ENCODE results near the gene NSMCE4A.

The NSMCE4A gene

GRCh38 chr10:121988361-121989324 is 13.6 kb upstream of the NSMCE4A start, which contains the start of gene TACC2:
Gene TACC2 (plus strand): TSS chr10:121989163. CDS start chr10:122021982, 32,819 bp downstream.
- DNase-seq (ENCODE audit: low spot score), result no peak
- TF ChIP-seq CTCF (IDR thresholded peaks at IDR 0.05), result no peak
- Histone ChIP-seq H3K27ac (peak within 1 kb of the TSS in 1 of 2 donors; percentile 54), H3K4me3 (peak within 1 kb of the TSS; percentile 28)

DNA sequence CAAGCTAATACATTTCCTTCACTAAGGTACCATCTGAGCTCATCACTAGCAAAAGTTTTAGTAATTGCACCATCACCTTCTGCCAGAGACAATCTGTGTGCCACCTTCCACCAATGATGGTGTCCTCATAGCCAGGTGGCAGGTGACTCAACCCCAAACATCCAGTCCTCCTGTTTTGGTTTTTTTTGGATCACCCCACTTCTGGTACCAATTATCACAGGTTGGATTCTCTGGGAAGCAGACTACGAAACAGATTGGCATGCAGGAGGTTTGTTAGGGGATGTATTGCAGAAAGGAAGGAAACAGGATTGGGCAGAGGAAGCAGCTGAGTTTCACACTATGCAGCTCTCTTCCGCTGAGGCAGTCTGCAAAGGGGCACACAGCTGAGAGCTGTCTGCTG is 9.4 kb upstream of the NSMCE4A start:
- Histone ChIP-seq H3K27ac (no peak overlapping the region), H3K4me3 (no peak overlapping the region)
- no peak for DNase-seq (ENCODE audit: low spot score)
- TF ChIP-seq CTCF (IDR thresholded peaks at IDR 0.05), result no peak

- no peak for TF ChIP-seq CTCF (IDR thresholded peaks at IDR 0.05)
- H3K27ac ChIP-seq, result no peak overlapping the region
- DNase-seq (ENCODE audit: low spot score), result no peak
Observed at GRCh38 chr10:121983852-121984251, 8.8 kb upstream of the NSMCE4A start.

GRCh38 chr10:121981346-121981745 is 6.3 kb upstream of the NSMCE4A start:
- Histone ChIP-seq H3K27ac (no peak overlapping the region), H3K4me3 (no peak overlapping the region)
- no peak for DNase-seq (ENCODE audit: low spot score)
- TF ChIP-seq CTCF (IDR thresholded peaks at IDR 0.05), result no peak

More at GRCh38 chr10:121983852-121984251, 8.8 kb upstream of the NSMCE4A start:
- no peak overlapping the region for H3K4me3 ChIP-seq

DNA sequence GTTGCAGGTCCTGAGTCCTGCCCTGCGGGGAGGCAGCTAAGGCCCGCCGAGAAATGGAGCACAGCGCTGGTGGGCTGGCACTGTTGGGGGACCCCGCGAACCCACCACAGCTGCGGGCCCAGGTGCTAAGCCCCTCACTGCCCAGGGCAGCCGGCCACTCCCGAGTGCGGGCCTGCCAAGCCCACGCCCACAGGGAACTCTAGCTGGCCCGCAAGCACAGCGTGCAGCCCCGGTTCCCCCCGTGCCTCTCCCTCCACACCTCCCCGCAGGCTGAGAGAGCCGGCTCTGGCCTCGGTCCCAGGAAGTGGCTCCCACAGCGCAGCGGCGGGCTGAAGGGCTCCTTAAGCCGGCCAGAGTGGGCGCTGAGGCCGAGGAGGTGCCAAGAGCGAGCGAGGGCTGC is 3.5 kb upstream of the NSMCE4A start:
- no peak for TF ChIP-seq CTCF (IDR thresholded peaks at IDR 0.05)
- no peak overlapping the region for H3K27ac ChIP-seq
- no peak for DNase-seq (ENCODE audit: low spot score)
- no peak overlapping the region for H3K4me3 ChIP-seq

GRCh38 chr10:121976607-121977006 is 1.6 kb upstream of the NSMCE4A start:
- Histone ChIP-seq H3K27ac (no peak overlapping the region), H3K4me3 (no peak overlapping the region)
- no peak for DNase-seq (ENCODE audit: low spot score)
- no peak for TF ChIP-seq CTCF (IDR thresholded peaks at IDR 0.05)
